Karpas-422 (cell line): ENCODE results near the gene ZNF546. TPM values are rescaled to one million over a fixed set of nuclear protein-coding genes. Genes with fewer than 3 reads are reported as not detected.

Source experiments
- DNase-seq: peaks from one replicate; pipeline ENCODE4 v3.0.0-alpha.2; 2015
- H2AFZ ChIP-seq: fragments of 200-600 bp; sonication (generic); 2 replicates; pipeline ENCODE4 v1.6.1; 2014; ENCODE audit warnings: antibody characterized with exemption, low read length, mixed read lengths
- H3K27ac ChIP-seq: fragments of 200-600 bp; sonication (generic); 2 replicates; pipeline ENCODE4 v1.5.1; 2014; ENCODE audit warnings: mild to moderate bottlenecking, low read length, moderate library complexity
- H3K27me3 ChIP-seq: fragments of 200-600 bp; sonication (generic); 2 replicates; pipeline ENCODE4 v1.6.1; 2014; ENCODE audit warnings: low read length, mixed read lengths
- H3K36me3 ChIP-seq: fragments of 200-600 bp; sonication (generic); 2 replicates; pipeline ENCODE4 v1.6.1; 2014; ENCODE audit warnings: low read length, mixed read lengths; ENCODE audit not compliant: insufficient read depth
- H3K4me1 ChIP-seq: fragments of 200-600 bp; sonication (generic); 2 replicates; pipeline ENCODE4 v1.6.1; 2014; ENCODE audit warnings: mild to moderate bottlenecking, low read length, mixed read lengths
- H3K4me2 ChIP-seq: fragments of 200-600 bp; sonication (generic); 2 replicates; pipeline ENCODE4 v1.6.1; 2014; ENCODE audit warnings: low read length, low read depth, mild to moderate bottlenecking; ENCODE audit not compliant: poor library complexity, severe bottlenecking
- H3K4me3 ChIP-seq: fragments of 200-600 bp; sonication (generic); 2 replicates; pipeline ENCODE4 v1.5.1; 2014; ENCODE audit warnings: mild to moderate bottlenecking, antibody characterized with exemption, low read length, mixed read lengths
- H3K79me2 ChIP-seq: fragments of 200-600 bp; sonication (generic); 2 replicates; pipeline ENCODE4 v1.6.1; 2014; ENCODE audit warnings: mild to moderate bottlenecking, low read length, mixed read lengths
- H3K9ac ChIP-seq: fragments of 200-600 bp; sonication (generic); 2 replicates; pipeline ENCODE4 v1.6.0; 2014; ENCODE audit warnings: low read length
- H3K9me2 ChIP-seq: fragments of 200-600 bp; sonication (generic), shearing (Covaris generic); replicated peaks from 2 replicates; pipeline ENCODE4 v1.6.0; 2014; ENCODE audit warnings: mild to moderate bottlenecking, low read length, moderate library complexity; ENCODE audit not compliant: insufficient read depth
- H3K9me3 ChIP-seq: fragments of 300-700, 200-600 bp; sonication (generic); 2 replicates; pipeline ENCODE4 v1.6.1; 2014; ENCODE audit warnings: low read length, mixed read lengths
- H4K20me1 ChIP-seq: fragments of 200-600 bp; sonication (generic); 2 replicates; pipeline ENCODE4 v1.6.1; 2014; ENCODE audit warnings: mild to moderate bottlenecking, antibody characterized with exemption, low read length, low read depth; ENCODE audit not compliant: insufficient read depth
- total RNA-seq: library from RNA; depleted of rRNA; stranded (reverse); fragments of >200 nt; shearing (Covaris generic); gene quantifications from 2 replicates; pipeline ENCODE4 v1.2.3, GENCODE V29; 2014; ENCODE audit warnings: low replicate concordance

ZNF546 gene
- total RNA-seq, 1 experiment from 2014 or later = 10.4 TPM

GRCh38 chr19:39971380-39972035 lies 25.4 kb upstream of the ZNF546 start:
- peaks cover 19% of the 10 kb centered on the region for H3K4me1 ChIP-seq

GRCh38 chr19:39974377-39975155 lies 22.3 kb upstream of the ZNF546 start:
- H3K4me3 ChIP-seq = no peak overlapping the region
- H2AFZ ChIP-seq = no peak overlapping the region
- peaks cover 15% of the 10 kb centered on the region for H3K4me1 ChIP-seq
- no peak overlapping the region for H3K27ac ChIP-seq
- H3K9ac ChIP-seq = no peak overlapping the region
- no peaks in the 10 kb centered on the region for H3K9me3 ChIP-seq
- H4K20me1 ChIP-seq = no peaks in the 10 kb centered on the region
- H3K27me3 ChIP-seq = no peaks in the 10 kb centered on the region
- H3K9me2 ChIP-seq = no peaks in the 10 kb centered on the region
- H3K36me3 ChIP-seq = peaks cover 42% of the 10 kb centered on the region
- DNase-seq = no peak
- no peak overlapping the region for H3K4me2 ChIP-seq
- H3K79me2 ChIP-seq = peaks cover 44% of the 10 kb centered on the region

More at GRCh38 chr19:39971380-39972035, 25.4 kb upstream of the ZNF546 start:
- H3K9me2 ChIP-seq = no peaks in the 10 kb centered on the region
- H3K79me2 ChIP-seq = peaks cover 35% of the 10 kb centered on the region
- no peak overlapping the region for H2AFZ ChIP-seq
- peak overlapping the region; percentile 85 for H3K9ac ChIP-seq
- DNase-seq = no peak
- H3K9me3 ChIP-seq = no peaks in the 10 kb centered on the region
- H4K20me1 ChIP-seq = no peaks in the 10 kb centered on the region
- no peak overlapping the region for H3K27ac ChIP-seq
- no peaks in the 10 kb centered on the region for H3K27me3 ChIP-seq
- peak overlapping the region; percentile 81 for H3K4me3 ChIP-seq
- peaks cover 22% of the 10 kb centered on the region for H3K36me3 ChIP-seq
- H3K4me2 ChIP-seq = peak overlapping the region; percentile 70

- peaks cover 64% of the 10 kb centered on the region for H3K79me2 ChIP-seq
- no peaks in the 10 kb centered on the region for H3K4me1 ChIP-seq
- H3K9me2 ChIP-seq = no peaks in the 10 kb centered on the region
- no peak overlapping the region for H3K4me3 ChIP-seq
- H2AFZ ChIP-seq = no peak overlapping the region
- H4K20me1 ChIP-seq = no peaks in the 10 kb centered on the region
- H3K9ac ChIP-seq = no peak overlapping the region
- no peak overlapping the region for H3K4me2 ChIP-seq
- H3K9me3 ChIP-seq = peaks cover 33% of the 10 kb centered on the region
- no peaks in the 10 kb centered on the region for H3K27me3 ChIP-seq
- no peak for DNase-seq
- no peak overlapping the region for H3K27ac ChIP-seq
- H3K36me3 ChIP-seq = peaks cover 60% of the 10 kb centered on the region
Measured at GRCh38 chr19:39982883-39983282, 14.0 kb upstream of the ZNF546 start.

GRCh38 chr19:39983695-39984300 lies 13.1 kb upstream of the ZNF546 start:
- Histone ChIP-seq H3K27ac (no peak overlapping the region), H3K9ac (no peak overlapping the region), H3K79me2 (peaks cover 65% of the 10 kb centered on the region), H3K36me3 (peaks cover 52% of the 10 kb centered on the region), H3K4me3 (no peak overlapping the region), H3K9me2 (no peaks in the 10 kb centered on the region), H3K4me2 (no peak overlapping the region), H2AFZ (no peak overlapping the region), H4K20me1 (no peaks in the 10 kb centered on the region), H3K9me3 (peaks cover 36% of the 10 kb centered on the region), H3K4me1 (no peaks in the 10 kb centered on the region), H3K27me3 (no peaks in the 10 kb centered on the region)
- DNase-seq = no peak

GRCh38 chr19:39986643-39987042 lies 10.2 kb upstream of the ZNF546 start:
- Histone ChIP-seq H3K9ac (no peak overlapping the region), H3K27me3 (no peaks in the 10 kb centered on the region), H3K4me3 (no peak overlapping the region), H3K36me3 (peaks cover 26% of the 10 kb centered on the region), H3K9me2 (no peaks in the 10 kb centered on the region), H3K4me2 (no peak overlapping the region), H4K20me1 (no peaks in the 10 kb centered on the region), H3K27ac (no peak overlapping the region), H3K9me3 (peaks cover 39% of the 10 kb centered on the region), H3K79me2 (peaks cover 86% of the 10 kb centered on the region), H2AFZ (no peak overlapping the region), H3K4me1 (no peaks in the 10 kb centered on the region)
- no peak for DNase-seq

- no peak overlapping the region for H3K9ac ChIP-seq
- no peaks in the 10 kb centered on the region for H4K20me1 ChIP-seq
- H3K36me3 ChIP-seq = peaks cover 22% of the 10 kb centered on the region
- H3K4me2 ChIP-seq = no peak overlapping the region
- no peak overlapping the region for H3K4me3 ChIP-seq
- no peak for DNase-seq
- no peaks in the 10 kb centered on the region for H3K4me1 ChIP-seq
- H3K9me3 ChIP-seq = peaks cover 39% of the 10 kb centered on the region
- no peak overlapping the region for H3K27ac ChIP-seq
- H3K9me2 ChIP-seq = no peaks in the 10 kb centered on the region
- no peak overlapping the region for H2AFZ ChIP-seq
- peaks cover 86% of the 10 kb centered on the region for H3K79me2 ChIP-seq
- no peaks in the 10 kb centered on the region for H3K27me3 ChIP-seq
Measured at GRCh38 chr19:39987167-39987566, 9.7 kb upstream of the ZNF546 start.

- DNase-seq = no peak
- no peaks in the 10 kb centered on the region for H4K20me1 ChIP-seq
- H3K4me2 ChIP-seq = no peak overlapping the region
- no peaks in the 10 kb centered on the region for H3K27me3 ChIP-seq
- H3K9me2 ChIP-seq = no peaks in the 10 kb centered on the region
- peaks cover 39% of the 10 kb centered on the region for H3K9me3 ChIP-seq
- peaks cover 86% of the 10 kb centered on the region for H3K79me2 ChIP-seq
- no peak overlapping the region for H2AFZ ChIP-seq
- peaks cover 18% of the 10 kb centered on the region for H3K36me3 ChIP-seq
- no peaks in the 10 kb centered on the region for H3K4me1 ChIP-seq
- H3K9ac ChIP-seq = no peak overlapping the region
- no peak overlapping the region for H3K27ac ChIP-seq
- no peak overlapping the region for H3K4me3 ChIP-seq
Measured at GRCh38 chr19:39987596-39987995, 9.3 kb upstream of the ZNF546 start.

GRCh38 chr19:39993605-39994004 lies 3.3 kb upstream of the ZNF546 start:
- H3K4me3 ChIP-seq = no peak overlapping the region
- H3K36me3 ChIP-seq = peaks cover 11% of the 10 kb centered on the region; the same call in 1 of the 2 replicates
- H4K20me1 ChIP-seq = no peaks in the 10 kb centered on the region
- no peaks in the 10 kb centered on the region for H3K9me2 ChIP-seq
- peaks cover 17% of the 10 kb centered on the region for H3K4me1 ChIP-seq
- H3K27ac ChIP-seq = no peak overlapping the region
- peaks cover 12% of the 10 kb centered on the region for H3K9me3 ChIP-seq
- no peak overlapping the region for H3K9ac ChIP-seq
- no peak for DNase-seq
- H3K4me2 ChIP-seq = no peak overlapping the region
- H2AFZ ChIP-seq = no peak overlapping the region
- H3K79me2 ChIP-seq = peaks cover 84% of the 10 kb centered on the region
- no peaks in the 10 kb centered on the region for H3K27me3 ChIP-seq
